GM12878 (cell line): ENCODE results near the gene TEX264. TPM values are rescaled to one million over a fixed set of nuclear protein-coding genes. Genes with fewer than 3 reads are reported as not detected.
A peak's percentile ranks its signal among the peaks of the same experiment; 100 is the strongest.

Experiments
- ATAC-seq: fragments of 200-7000 bp; cut with Tn5 transposase; 3 replicates; pipeline ENCODE4 v1.9.1; 2020; ENCODE audit warnings: mild to moderate bottlenecking, moderate library complexity
- BruUV-seq: library from RNA; stranded (reverse); fragments of 400-500 nt; replicated peaks from 2 replicates; lab custom pipeline; 2021; lab: Mats Ljungman, UMichigan
- CTCF ChIA-PET: fragments of 300-600 bp; sonication (Branson Sonifier 250); formaldehyde crosslinking; extraction: SDS; loops from one replicate; lab custom pipeline; 2021; ENCODE audit warnings: inconsistent platforms; lab: Yijun Ruan, JAX
- POLR2A ChIA-PET: fragments of 350-600 bp; formaldehyde crosslinking; extraction: SDS; loops from one replicate; lab custom pipeline; 2021; ENCODE audit warnings: inconsistent platforms; lab: Charles Lee
- RAD21 ChIA-PET: fragments of 300-600 bp; sonication (Branson Sonifier 250); formaldehyde crosslinking; loops from one replicate; lab custom pipeline; 2023; ENCODE audit warnings: antibody characterized with exemption; ENCODE audit not compliant: unreplicated experiment; lab: Charles Lee
- SMC1A ChIA-PET: fragments of 300-600 bp; sonication (Branson Sonifier 250); formaldehyde crosslinking; loops from one replicate; lab custom pipeline; 2023; ENCODE audit not compliant: unreplicated experiment, uncharacterized antibody; lab: Charles Lee
- DNase-seq: peaks from one replicate; pipeline ENCODE4 v3.0.0-alpha.2; 2011; ENCODE audit warnings: low read depth, low spot score
- FAIRE-seq: peaks from 3 replicates; lab custom pipeline; 2011; peaks lifted over from hg19 to GRCh38; lab: Jason Lieb, UNC
- H2AFZ ChIP-seq: 2 replicates; pipeline ENCODE4 v1.6.0; 2011; ENCODE audit warnings: low read depth, low read length, control low read depth; ENCODE audit not compliant: control insufficient read depth
- H3K27ac ChIP-seq: 2 replicates; pipeline ENCODE4 v1.5.1; 2011; ENCODE audit warnings: control low read depth; ENCODE audit not compliant: control insufficient read depth, insufficient read depth
- H3K27me3 ChIP-seq, 2 experiments: replicated peaks in 1 of 2; 2 replicates each; pipeline versions ENCODE4 v1.6.0 to v1.6.1; 2011; ENCODE audit warnings: low read length in 1 of 2; ENCODE audit not compliant: control insufficient read depth in 2 of 2, insufficient read depth in 2 of 2
- H3K36me3 ChIP-seq, 2 experiments: 2 replicates each; pipeline ENCODE4 v1.5.1; 2011; ENCODE audit warnings: low read length in 1 of 2; ENCODE audit not compliant: control insufficient read depth in 2 of 2, insufficient read depth in 2 of 2
- H3K4me1 ChIP-seq: 2 replicates; pipeline ENCODE4 v1.6.1; 2011; ENCODE audit warnings: mild to moderate bottlenecking, low read length, moderate library complexity, mixed read lengths; ENCODE audit not compliant: control insufficient read depth, insufficient read depth
- H3K4me2 ChIP-seq: 2 replicates; pipeline ENCODE4 v1.6.0; 2011; ENCODE audit warnings: control low read depth; ENCODE audit not compliant: control insufficient read depth, insufficient read depth
- H3K4me3 ChIP-seq: fragments of 200-600 bp; sonication (generic); 2 replicates; pipeline ENCODE4 v1.5.1; 2016
- H3K79me2 ChIP-seq: 2 replicates; pipeline ENCODE4 v1.6.0; 2011; ENCODE audit warnings: low read length; ENCODE audit not compliant: control insufficient read depth, insufficient read depth
- H3K9ac ChIP-seq: 2 replicates; pipeline ENCODE4 v1.8.0; 2011; ENCODE audit warnings: low read length, control low read depth, mixed read lengths; ENCODE audit not compliant: control insufficient read depth, insufficient read depth
- H3K9me3 ChIP-seq: replicated peaks from 3 replicates; pipeline ENCODE4 v1.5.1; 2011; ENCODE audit warnings: mild to moderate bottlenecking, low read length; ENCODE audit not compliant: control insufficient read depth, insufficient read depth
- H4K20me1 ChIP-seq: 2 replicates; pipeline ENCODE4 v1.6.0; 2011; ENCODE audit not compliant: control insufficient read depth, insufficient read depth
- BACH1 ChIP-seq: fragments of 450-650 bp; IDR thresholded peaks from 2 replicates; pipeline ENCODE4 v1.6.1; 2017; ENCODE audit warnings: mild to moderate bottlenecking, borderline replicate concordance
- BHLHE40 ChIP-seq, 2 experiments: fragments of 450-650 bp in 1 of 2; IDR thresholded peaks; 2 replicates each; pipeline ENCODE4 v1.6.1; 2011 to 2017; ENCODE audit warnings: low read depth in 2 of 2, borderline replicate concordance in 1 of 2, improper control_type of control experiment in 1 of 2, low read length in 1 of 2, mild to moderate bottlenecking in 1 of 2
- CHD1 ChIP-seq: IDR thresholded peaks from 2 replicates; pipeline ENCODE4 v1.6.1; 2012; ENCODE audit warnings: low read depth, low read length, improper control_type of control experiment
- EZH2 ChIP-seq: IDR thresholded peaks from 2 replicates; pipeline ENCODE4 v1.6.1; 2012; ENCODE audit warnings: low read depth, mild to moderate bottlenecking, control low read depth, inconsistent platforms, low read length, borderline replicate concordance; ENCODE audit not compliant: control insufficient read depth
- HCFC1 ChIP-seq: fragments of 150-350 bp; IDR thresholded peaks from 2 replicates; pipeline ENCODE4 v1.6.1; 2014; ENCODE audit warnings: low read length
- IKZF1 ChIP-seq: fragments of 450-650 bp; conservative IDR thresholded peaks from 2 replicates; pipeline ENCODE4 v1.6.1; 2017; ENCODE audit warnings: antibody characterized with exemption, mild to moderate bottlenecking
- KLF5 ChIP-seq: fragments of 450-650 bp; IDR thresholded peaks from 2 replicates; pipeline ENCODE4 v1.6.1; 2014; ENCODE audit warnings: mild to moderate bottlenecking; ENCODE audit not compliant: partially characterized antibody
- MEF2A ChIP-seq: IDR thresholded peaks from 2 replicates; pipeline ENCODE4 v1.6.1; 2011; ENCODE audit warnings: low read depth, mild to moderate bottlenecking, low read length, moderate library complexity; ENCODE audit not compliant: insufficient read depth
- MTA2 ChIP-seq: fragments of 450-650 bp; IDR thresholded peaks from 2 replicates; pipeline ENCODE4 v1.6.1; 2016; ENCODE audit warnings: low read depth, mild to moderate bottlenecking, moderate library complexity
- NR2F1 ChIP-seq: fragments of 450-650 bp; conservative IDR thresholded peaks from 2 replicates; pipeline ENCODE4 v1.6.1; 2017; ENCODE audit warnings: mild to moderate bottlenecking
- PAX5 ChIP-seq: IDR thresholded peaks from 2 replicates; pipeline ENCODE4 v1.6.1; 2011; ENCODE audit warnings: low read depth, low read length, borderline replicate concordance
- RBBP5 ChIP-seq: fragments of 200-600 bp; sonication (generic); conservative IDR thresholded peaks from 2 replicates; pipeline ENCODE4 v1.6.1; 2016
- RUNX3 ChIP-seq: IDR thresholded peaks from 2 replicates; pipeline ENCODE4 v1.6.1; 2012; ENCODE audit warnings: low read length, inconsistent platforms
- SIX5 ChIP-seq: IDR thresholded peaks from 2 replicates; pipeline ENCODE4 v1.6.1; 2011; ENCODE audit warnings: mild to moderate bottlenecking, low read depth, low read length, moderate library complexity; ENCODE audit not compliant: severe bottlenecking
- SMARCA5 ChIP-seq: fragments of 450-650 bp; IDR thresholded peaks from 2 replicates; pipeline ENCODE4 v1.6.1; 2017; ENCODE audit warnings: mild to moderate bottlenecking
- SP1 ChIP-seq: IDR thresholded peaks from one replicate; pipeline ENCODE4 v1.6.1; 2011; ENCODE audit warnings: low read depth, low read length
- ZBED1 ChIP-seq: IDR thresholded peaks from 2 replicates; pipeline ENCODE4 v1.6.1; 2016; ENCODE audit warnings: borderline replicate concordance
- WGBS: methylation state at CpG from one replicate; pipeline ENCODE4 v1.1.6; 2016; ENCODE audit warnings: low lambda C conversion rate; ENCODE audit not compliant: insufficient replicate concordance, insufficient coverage; ENCODE audit errors: missing lambda C conversion rate; 5-methylcytosine and 5-hydroxymethylcytosine counted together
- in situ Hi-C: fragments of 300-500 bp; cut with MboI; formaldehyde crosslinking; loops from 9 replicates; pipeline ENCODE4 v1.14.3; 2018; ENCODE audit warnings: mixed read lengths
- intact Hi-C: fragments of 100-400 bp; cut with micrococcal nuclease; formaldehyde crosslinking; loops from one replicate; pipeline ENCODE4 v1.14.2; 2022; ENCODE audit not compliant: unreplicated experiment
- polyA plus RNA-seq, 11 experiments: library from polyadenylated mRNA; depleted of rRNA in 4 of 11; unstranded in 6 of 11; stranded (reverse) in 5 of 11; fragments of >200 nt; fragmentation: Nextera tagmentation in 4 of 11; fragmentation: Illumina TruSeq in 1 of 11; extraction: Ambion mirVana in 4 of 11; extraction: Trizol in 1 of 11; gene quantifications; 1 replicate in 1 of 11; 2 replicates in 10 of 11; pipeline versions ENCODE4 v1.2.1 to v1.2.3, GENCODE V29; 2011 to 2016; ENCODE audit warnings: inconsistent platforms in 2 of 11, missing spikeins in 2 of 11, low read depth in 1 of 11
- total RNA-seq, 4 experiments: library from RNA; depleted of rRNA in 3 of 4; stranded (reverse); fragments of >200 nt in 3 of 4; fragmentation: Illumina TruSeq in 1 of 4; extraction: Trizol in 1 of 4; gene quantifications; 2 replicates each; pipeline versions ENCODE4 v1.2.1 to v1.2.3, GENCODE V29; 2013 to 2021
- TF ChIP-seq, protein P1 (sequence below), 3 experiments: IDR thresholded peaks in 2 of 3; conservative IDR thresholded peaks in 1 of 3; 2 replicates each; pipeline ENCODE4 v1.5.1; 2011; ENCODE audit warnings: low read depth in 3 of 3, low read length in 3 of 3, mild to moderate bottlenecking in 3 of 3, control low read depth in 2 of 3, moderate library complexity in 2 of 3, inconsistent platforms in 1 of 3, mixed read lengths in 1 of 3; ENCODE audit not compliant: control insufficient read depth in 2 of 3, insufficient read depth in 1 of 3; ENCODE audit errors: extremely low read depth in 1 of 3
- TF ChIP-seq, protein P2 (sequence below): IDR thresholded peaks from 2 replicates; pipeline ENCODE4 v1.6.1; 2012; ENCODE audit warnings: low read depth, low read length, improper control_type of control experiment

TEX264 gene
- total and polyA plus RNA-seq, 10 of the 15 experiments (the other 5 are each of a cell fraction or from before 2014, with no cell fraction given), result 3.6 to 63.0 (median 52.4) TPM

DNA sequence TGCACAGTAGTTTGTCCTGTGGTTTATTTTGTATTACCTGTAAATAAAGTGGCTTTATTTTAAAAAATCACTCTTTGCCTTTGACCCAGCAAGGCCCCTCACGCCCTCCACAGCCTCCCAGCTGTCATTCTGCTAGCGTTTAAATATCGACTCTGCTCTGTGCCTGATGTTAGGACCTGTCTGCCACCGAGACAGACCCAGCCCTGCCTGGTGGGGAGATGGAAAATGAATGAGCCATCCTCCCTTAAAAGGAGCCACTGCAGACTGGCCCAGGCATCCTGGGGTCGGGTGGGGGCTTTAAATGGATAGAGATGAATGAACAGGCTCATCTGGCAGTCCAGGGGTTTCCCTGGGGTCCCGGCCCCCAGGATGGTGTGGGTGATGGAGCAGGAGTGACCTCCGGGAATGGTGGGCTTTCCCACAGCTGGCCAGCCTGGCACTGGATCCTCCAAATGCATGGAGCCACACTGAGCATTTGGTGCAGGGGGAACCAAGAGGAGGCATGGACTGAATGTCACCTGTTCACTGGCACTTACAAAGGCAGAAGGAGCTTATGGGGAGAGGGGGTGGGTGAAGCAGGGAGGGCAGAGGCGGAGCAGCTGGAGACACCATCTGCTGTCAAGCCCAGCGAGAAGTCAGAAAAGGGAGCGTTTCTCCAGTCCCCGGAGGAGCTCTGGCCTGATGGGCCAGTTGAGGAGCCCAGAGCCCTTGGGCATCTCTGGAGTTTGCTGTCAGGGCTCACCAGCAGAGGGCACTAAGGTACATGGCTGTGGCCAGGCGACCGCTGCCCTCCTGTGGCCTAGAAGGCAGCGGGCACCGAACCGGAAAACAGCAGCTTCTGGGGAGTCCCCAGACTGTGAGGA, 47.7 kb downstream of the TEX264 start:
- 16% methylated on average over 16 of the region's 16 CpGs for WGBS
- H3K4me1 ChIP-seq, result no peaks in the 10 kb centered on the region
- in situ Hi-C loops, result no loop called here
- no peaks in the 10 kb centered on the region for H3K79me2 ChIP-seq
- no peaks in the 10 kb centered on the region for H3K36me3 ChIP-seq
- H3K27ac ChIP-seq, result no peak overlapping the region
- peak; percentile 23 for DNase-seq
- H3K27me3 ChIP-seq, result no peaks in the 10 kb centered on the region
- no peaks in the 10 kb centered on the region for H4K20me1 ChIP-seq
- intact Hi-C loops, result loop anchor here (1.0 kb wide), 1 partner anchor 82 kb away; no protein-coding TSS in a partner anchor
- RAD21 ChIA-PET, result interaction anchor here (0.9 to 2.8 kb wide), 9 partner anchors 33 to 335 kb away, joined by 3 to 47 read pairs (median 5); partner anchors contain the start of genes DCAF1, PARP3 and RRP9
- H3K9me3 ChIP-seq, result no peaks in the 10 kb centered on the region
- no peak overlapping the region for H2AFZ ChIP-seq
- ATAC-seq, result peak; percentile 98
- BruUV-seq, result no TSS peak
- CTCF ChIA-PET, result interaction anchor here (0.6 to 5.6 kb wide), 31 partner anchors 8 to 266 kb away, joined by 3 to 116 read pairs (median 4); partner anchors contain the start of genes ABHD14B, DCAF1 and RAD54L2
- FAIRE-seq, result no peak
- SMC1A ChIA-PET, result interaction anchor here (0.6 to 3.0 kb wide), 10 partner anchors 10 to 420 kb away, joined by 3 to 24 read pairs (median 3); no protein-coding TSS in a partner anchor
- no peak overlapping the region for H3K4me3 ChIP-seq
- POLR2A ChIA-PET, result interaction anchor here (0.5 to 0.6 kb wide), 2 partner anchors 17 to 263 kb away, joined by 3 to 6 read pairs; no protein-coding TSS in a partner anchor
- H3K4me2 ChIP-seq, result no peak overlapping the region
- H3K9ac ChIP-seq, result no peak overlapping the region
- TF ChIP-seq BHLHE40 (IDR thresholded peaks at IDR 0.05; ENCODE audit: borderline replicate concordance in 1 of 2, low read depth in 2 of 2, low read length in 1 of 2), result peak in 1 of 2 experiments; percentile 29; a peak in 1 of 4 replicates
- TF ChIP-seq ZBED1, result no peak
- peak; percentile 62; the same call in 1 of the 2 replicates for TF ChIP-seq NR2F1
- no peak for TF ChIP-seq SP1
- no peak for TF ChIP-seq MEF2A
- TF ChIP-seq BACH1, result no peak; the same call in 1 of the 2 replicates
- TF ChIP-seq RBBP5, result no peak
- TF ChIP-seq, protein P1, sequence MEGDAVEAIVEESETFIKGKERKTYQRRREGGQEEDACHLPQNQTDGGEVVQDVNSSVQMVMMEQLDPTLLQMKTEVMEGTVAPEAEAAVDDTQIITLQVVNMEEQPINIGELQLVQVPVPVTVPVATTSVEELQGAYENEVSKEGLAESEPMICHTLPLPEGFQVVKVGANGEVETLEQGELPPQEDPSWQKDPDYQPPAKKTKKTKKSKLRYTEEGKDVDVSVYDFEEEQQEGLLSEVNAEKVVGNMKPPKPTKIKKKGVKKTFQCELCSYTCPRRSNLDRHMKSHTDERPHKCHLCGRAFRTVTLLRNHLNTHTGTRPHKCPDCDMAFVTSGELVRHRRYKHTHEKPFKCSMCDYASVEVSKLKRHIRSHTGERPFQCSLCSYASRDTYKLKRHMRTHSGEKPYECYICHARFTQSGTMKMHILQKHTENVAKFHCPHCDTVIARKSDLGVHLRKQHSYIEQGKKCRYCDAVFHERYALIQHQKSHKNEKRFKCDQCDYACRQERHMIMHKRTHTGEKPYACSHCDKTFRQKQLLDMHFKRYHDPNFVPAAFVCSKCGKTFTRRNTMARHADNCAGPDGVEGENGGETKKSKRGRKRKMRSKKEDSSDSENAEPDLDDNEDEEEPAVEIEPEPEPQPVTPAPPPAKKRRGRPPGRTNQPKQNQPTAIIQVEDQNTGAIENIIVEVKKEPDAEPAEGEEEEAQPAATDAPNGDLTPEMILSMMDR (IDR thresholded peaks at IDR 0.05 in 2 of 3, conservative IDR thresholded peaks at IDR 0.05 in 1 of 3; ENCODE audit: control insufficient read depth in 2 of 3, extremely low read depth in 1 of 3, insufficient read depth in 1 of 3, low read depth in 3 of 3, low read length in 3 of 3), result peak; percentile 71 to 96 (median 92)
- no peak for TF ChIP-seq KLF5
- TF ChIP-seq IKZF1, result peak; percentile 25; the same call in 1 of the 2 replicates
- TF ChIP-seq, protein P2, sequence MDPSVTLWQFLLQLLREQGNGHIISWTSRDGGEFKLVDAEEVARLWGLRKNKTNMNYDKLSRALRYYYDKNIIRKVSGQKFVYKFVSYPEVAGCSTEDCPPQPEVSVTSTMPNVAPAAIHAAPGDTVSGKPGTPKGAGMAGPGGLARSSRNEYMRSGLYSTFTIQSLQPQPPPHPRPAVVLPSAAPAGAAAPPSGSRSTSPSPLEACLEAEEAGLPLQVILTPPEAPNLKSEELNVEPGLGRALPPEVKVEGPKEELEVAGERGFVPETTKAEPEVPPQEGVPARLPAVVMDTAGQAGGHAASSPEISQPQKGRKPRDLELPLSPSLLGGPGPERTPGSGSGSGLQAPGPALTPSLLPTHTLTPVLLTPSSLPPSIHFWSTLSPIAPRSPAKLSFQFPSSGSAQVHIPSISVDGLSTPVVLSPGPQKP, result no peak
- no peak for TF ChIP-seq MTA2
- peak; percentile 39; the same call in 1 of the 2 replicates for TF ChIP-seq SMARCA5
- no peak for TF ChIP-seq HCFC1
- peak; percentile 44; the same call in 1 of the 2 replicates for TF ChIP-seq RUNX3
- TF ChIP-seq PAX5, result peak; percentile 92
- no peak for TF ChIP-seq CHD1
- no peak for TF ChIP-seq SIX5
- no peak for TF ChIP-seq EZH2
